A673 (cell line): ENCODE data around the gene RALBP1. TPM values are rescaled to one million over a fixed set of nuclear protein-coding genes. Genes with fewer than 3 reads are reported as not detected.

ENCODE experiments used
- Bru-seq: library from RNA; stranded (reverse); fragments of 400-500 nt; gene quantifications from one replicate; lab custom pipeline; 2021; lab: Mats Ljungman, UMichigan
- BruChase-seq, 2 experiments: library from RNA; stranded (reverse); fragments of 400-500 nt; gene quantifications; one replicate each; lab custom pipeline; 2021; lab: Mats Ljungman, UMichigan
- BruUV-seq: library from RNA; stranded (reverse); fragments of 400-500 nt; replicated peaks from 2 replicates; lab custom pipeline; 2021; lab: Mats Ljungman, UMichigan
- CTCF ChIA-PET: fragments of 300-600 bp; sonication (Branson Sonifier 250); formaldehyde crosslinking; loops from one replicate; lab custom pipeline; 2022; ENCODE audit warnings: antibody characterized with exemption; lab: Charles Lee
- POLR2A ChIA-PET: fragments of 300-600 bp; sonication (Branson Sonifier 250); formaldehyde crosslinking; loops from one replicate; lab custom pipeline; 2022; ENCODE audit warnings: antibody characterized with exemption; ENCODE audit not compliant: low non-redundant PET; lab: Charles Lee
- DNase-seq: peaks from one replicate; pipeline ENCODE4 v3.0.0-alpha.2; 2015; ENCODE audit warnings: low spot score
- H3K27ac ChIP-seq: fragments of 200-600 bp; sonication (generic); 2 replicates; pipeline ENCODE4 v1.5.1; 2016; ENCODE audit warnings: mixed run types, low read depth, mild to moderate bottlenecking, mixed read lengths, antibody characterized with exemption, low read length; ENCODE audit not compliant: poor library complexity, severe bottlenecking
- H3K27me3 ChIP-seq: fragments of 200-600 bp; sonication (generic); replicated peaks from 2 replicates; pipeline ENCODE4 v1.6.1; 2017; ENCODE audit warnings: mixed run types, low read depth, mild to moderate bottlenecking, mixed read lengths, antibody characterized with exemption, low read length; ENCODE audit not compliant: insufficient read depth, poor library complexity
- H3K36me3 ChIP-seq: fragments of 200-600 bp; sonication (generic); 2 replicates; pipeline ENCODE4 v1.6.1; 2016; ENCODE audit warnings: mixed run types, mild to moderate bottlenecking, mixed read lengths, antibody characterized with exemption, low read length; ENCODE audit not compliant: insufficient read depth, poor library complexity, severe bottlenecking
- H3K4me1 ChIP-seq: fragments of 200-600 bp; sonication (generic); 2 replicates; pipeline ENCODE4 v1.6.1; 2017; ENCODE audit warnings: mixed run types, mild to moderate bottlenecking, mixed read lengths, antibody characterized with exemption, low read length; ENCODE audit not compliant: insufficient read depth, poor library complexity, severe bottlenecking
- H3K4me3 ChIP-seq: fragments of 200-600 bp; sonication (generic); 2 replicates; pipeline ENCODE4 v1.5.1; 2016; ENCODE audit warnings: low read depth, mixed run types, mild to moderate bottlenecking, mixed read lengths, low read length; ENCODE audit not compliant: poor library complexity, severe bottlenecking
- H3K9me3 ChIP-seq: fragments of 200-600 bp; sonication (generic); 2 replicates; pipeline ENCODE4 v1.6.1; 2016; ENCODE audit warnings: mixed run types, low read depth, mild to moderate bottlenecking, mixed read lengths, antibody characterized with exemption, low read length; ENCODE audit not compliant: poor library complexity, severe bottlenecking
- EZH2 ChIP-seq: fragments of 200-600 bp; sonication (generic); IDR thresholded peaks from 2 replicates; pipeline ENCODE4 v1.6.1; 2017; ENCODE audit warnings: borderline replicate concordance, low read depth, mild to moderate bottlenecking, mixed read lengths, antibody characterized with exemption, low read length; ENCODE audit not compliant: poor library complexity, severe bottlenecking
- intact Hi-C: fragments of 100-400 bp; cut with micrococcal nuclease; formaldehyde crosslinking; loops from one replicate; pipeline ENCODE4 v1.10.0; 2022; ENCODE audit not compliant: unreplicated experiment
- long read RNA-seq: library from polyadenylated mRNA; stranded (forward); transcript quantifications from one replicate; pipeline ENCODE4 v2.0.0, GENCODE V29; 2022
- total RNA-seq: library from RNA; stranded (reverse); gene quantifications from 2 replicates; pipeline ENCODE4 v1.2.3, GENCODE V29; 2021
- TF ChIP-seq, protein P1 (sequence below): fragments of 300-800, 200-600 bp; sonication (generic); conservative IDR thresholded peaks from 2 replicates; pipeline ENCODE4 v1.5.1; 2017; ENCODE audit warnings: low read depth, mild to moderate bottlenecking, antibody characterized with exemption, low read length, moderate library complexity, mixed read lengths

RALBP1 gene
- total RNA-seq, result 53.5 and 57.8 TPM in 2 replicates
- percentile 71 among the genes with signal in this experiment for Bru-seq, nascent RNA
- percentile 70 among the genes with signal in this experiment for BruChase-seq, experiment 1, labeled RNA remaining after a 2-hour chase
- BruChase-seq, experiment 2, labeled RNA remaining after a 6-hour chase, result percentile 81 among the genes with signal in this experiment
- long read RNA-seq, full-length matches to known transcripts, result 94 of 119 reads
- long read RNA-seq, partial matches to known transcripts, result 5 of 119 reads
- long read RNA-seq, other reads (novel, unspliced or antisense), result 20 of 119 reads

DNA sequence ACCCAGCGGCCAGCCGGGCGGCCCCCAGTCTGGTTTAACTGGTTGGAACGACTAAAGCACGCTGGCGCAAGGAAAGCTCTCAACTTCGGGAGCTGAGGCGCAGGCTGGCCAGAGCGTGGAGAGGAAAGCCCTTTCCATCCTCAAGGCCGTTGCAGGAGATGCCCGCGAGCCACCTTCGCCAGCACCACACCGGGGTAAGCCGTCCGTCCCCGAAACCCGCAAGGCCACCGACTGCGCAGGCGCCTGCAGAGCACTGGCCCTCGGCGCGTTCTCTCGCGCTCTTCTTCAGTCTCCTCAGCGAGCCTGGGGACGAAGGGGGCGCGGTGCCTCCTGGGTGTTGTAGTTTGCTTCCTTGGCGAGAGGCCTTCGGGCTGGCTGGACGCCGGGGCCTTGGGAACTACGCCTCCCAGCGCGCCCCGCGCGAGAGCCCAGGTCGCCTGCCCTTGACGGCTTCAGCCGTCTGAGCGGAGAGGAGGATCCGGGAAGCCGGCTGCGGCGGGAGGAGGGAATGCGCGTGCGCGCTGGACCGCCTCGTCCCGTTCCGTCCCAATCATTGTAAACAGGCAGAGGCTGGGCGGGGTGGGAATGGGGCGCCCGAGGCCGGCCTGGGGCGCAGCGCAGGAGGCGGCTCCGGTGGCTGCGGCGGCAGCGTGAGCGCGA lies at the start of gene RALBP1:
Gene RALBP1, plus strand, starts transcription at position 531 of the 660 bp plus-strand sequence. CDS start 37,533 bp downstream, outside the sequence.
- H3K27me3 ChIP-seq, result no peaks in the 10 kb centered on the region
- peak within 1 kb of the TSS; percentile 78 for H3K27ac ChIP-seq
- no TSS peak for BruUV-seq
- ChIA-PET CTCF (no interaction called here), POLR2A (no interaction called here)
- peaks cover 5% of the 10 kb centered on the region for H3K4me1 ChIP-seq
- intact Hi-C loops, result no loop called here
- DNase-seq, result peak; percentile 100
- TF ChIP-seq, protein P1, sequence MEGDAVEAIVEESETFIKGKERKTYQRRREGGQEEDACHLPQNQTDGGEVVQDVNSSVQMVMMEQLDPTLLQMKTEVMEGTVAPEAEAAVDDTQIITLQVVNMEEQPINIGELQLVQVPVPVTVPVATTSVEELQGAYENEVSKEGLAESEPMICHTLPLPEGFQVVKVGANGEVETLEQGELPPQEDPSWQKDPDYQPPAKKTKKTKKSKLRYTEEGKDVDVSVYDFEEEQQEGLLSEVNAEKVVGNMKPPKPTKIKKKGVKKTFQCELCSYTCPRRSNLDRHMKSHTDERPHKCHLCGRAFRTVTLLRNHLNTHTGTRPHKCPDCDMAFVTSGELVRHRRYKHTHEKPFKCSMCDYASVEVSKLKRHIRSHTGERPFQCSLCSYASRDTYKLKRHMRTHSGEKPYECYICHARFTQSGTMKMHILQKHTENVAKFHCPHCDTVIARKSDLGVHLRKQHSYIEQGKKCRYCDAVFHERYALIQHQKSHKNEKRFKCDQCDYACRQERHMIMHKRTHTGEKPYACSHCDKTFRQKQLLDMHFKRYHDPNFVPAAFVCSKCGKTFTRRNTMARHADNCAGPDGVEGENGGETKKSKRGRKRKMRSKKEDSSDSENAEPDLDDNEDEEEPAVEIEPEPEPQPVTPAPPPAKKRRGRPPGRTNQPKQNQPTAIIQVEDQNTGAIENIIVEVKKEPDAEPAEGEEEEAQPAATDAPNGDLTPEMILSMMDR, result peak; percentile 37; the same call in 1 of the 2 replicates
- TF ChIP-seq EZH2, result no peak
- no peaks in the 10 kb centered on the region for H3K9me3 ChIP-seq
- peak within 1 kb of the TSS; percentile 76 for H3K4me3 ChIP-seq
- no peaks in the 10 kb centered on the region for H3K36me3 ChIP-seq

DNA sequence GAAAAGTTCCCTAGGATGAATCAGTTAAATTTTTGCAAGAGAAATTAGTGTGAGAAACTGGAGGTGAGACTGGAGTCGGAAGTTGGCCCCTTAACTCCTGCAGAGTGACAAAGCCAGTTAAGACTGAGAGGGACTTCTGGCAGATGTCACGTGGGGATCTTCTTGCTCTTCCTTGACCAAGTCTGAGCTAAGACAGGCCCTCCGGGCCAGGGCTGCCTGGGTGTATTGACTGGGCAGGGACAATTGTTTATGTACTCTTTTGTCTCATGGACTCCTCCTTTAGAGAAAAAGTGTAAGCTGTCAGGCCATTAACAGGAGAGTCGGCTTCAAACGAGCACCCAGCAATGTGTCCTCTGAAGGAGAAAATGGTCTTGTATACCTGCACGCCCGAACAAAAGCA lies 48.6 kb upstream of the RALBP1 start:
- DNase-seq, result no peak
- CTCF ChIA-PET, result no interaction called here
- no peaks in the 10 kb centered on the region for H3K27me3 ChIP-seq
- TF ChIP-seq, protein P1, result no peak
- no peak for TF ChIP-seq EZH2
- no TSS peak for BruUV-seq
- H3K27ac ChIP-seq, result no peak overlapping the region
- intact Hi-C loops, result no loop called here
- peaks cover 6% of the 10 kb centered on the region for H3K4me1 ChIP-seq
- POLR2A ChIA-PET, result no interaction called here
- H3K4me3 ChIP-seq, result no peak overlapping the region
- no peaks in the 10 kb centered on the region for H3K9me3 ChIP-seq
- no peaks in the 10 kb centered on the region for H3K36me3 ChIP-seq

DNA sequence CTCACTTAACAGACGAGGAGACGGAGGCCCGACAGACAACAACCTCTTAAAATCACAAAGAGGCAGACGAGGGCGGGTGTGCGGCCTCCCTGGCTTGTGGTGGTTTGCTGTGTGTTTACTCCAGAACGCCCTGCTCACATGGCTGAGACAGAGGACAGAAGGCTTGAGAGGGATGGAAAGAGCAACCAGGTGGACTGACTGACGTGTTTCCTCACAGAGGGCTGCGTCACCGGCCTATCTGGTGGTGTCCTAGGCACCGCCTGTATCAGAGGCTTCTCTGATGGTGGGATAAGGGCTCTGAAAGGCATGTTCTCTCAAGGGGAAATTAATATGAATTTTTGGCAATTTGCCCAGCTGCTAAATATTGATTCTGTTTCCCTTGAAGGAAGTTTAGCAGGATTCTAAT lies 47.0 kb upstream of the RALBP1 start:
- CTCF ChIA-PET, result no interaction called here
- DNase-seq, result peak; percentile 23
- H3K9me3 ChIP-seq, result no peaks in the 10 kb centered on the region
- intact Hi-C loops, result no loop called here
- POLR2A ChIA-PET, result no interaction called here
- H3K4me3 ChIP-seq, result no peak overlapping the region
- no peaks in the 10 kb centered on the region for H3K27me3 ChIP-seq
- BruUV-seq, result no TSS peak
- TF ChIP-seq, protein P1, result no peak
- no peak for TF ChIP-seq EZH2
- H3K36me3 ChIP-seq, result no peaks in the 10 kb centered on the region
- peaks cover 6% of the 10 kb centered on the region for H3K4me1 ChIP-seq
- H3K27ac ChIP-seq, result no peak overlapping the region
